ENCODE data around the gene SHCBP1L.

The SHCBP1L gene

DNA sequence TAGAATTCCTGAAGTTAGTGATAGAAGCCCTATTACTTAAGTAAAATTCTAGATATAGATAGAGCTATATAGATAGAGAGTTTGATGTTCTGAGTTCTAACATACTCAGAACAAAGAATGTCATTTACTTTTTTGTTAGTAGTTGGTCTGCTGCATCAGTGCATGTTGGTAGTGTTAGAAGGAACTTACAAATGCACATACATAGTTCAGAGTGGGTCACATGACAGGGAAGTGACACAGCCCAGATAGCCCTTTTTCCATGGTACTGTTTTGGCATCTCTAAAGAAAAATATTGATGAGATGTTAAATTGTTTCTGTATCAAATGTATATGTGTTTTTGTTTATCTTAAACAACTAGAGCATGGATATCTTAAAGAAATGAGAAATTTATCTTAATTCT is 68.1 kb downstream of the SHCBP1L start:
- TF ChIP-seq, protein P1, sequence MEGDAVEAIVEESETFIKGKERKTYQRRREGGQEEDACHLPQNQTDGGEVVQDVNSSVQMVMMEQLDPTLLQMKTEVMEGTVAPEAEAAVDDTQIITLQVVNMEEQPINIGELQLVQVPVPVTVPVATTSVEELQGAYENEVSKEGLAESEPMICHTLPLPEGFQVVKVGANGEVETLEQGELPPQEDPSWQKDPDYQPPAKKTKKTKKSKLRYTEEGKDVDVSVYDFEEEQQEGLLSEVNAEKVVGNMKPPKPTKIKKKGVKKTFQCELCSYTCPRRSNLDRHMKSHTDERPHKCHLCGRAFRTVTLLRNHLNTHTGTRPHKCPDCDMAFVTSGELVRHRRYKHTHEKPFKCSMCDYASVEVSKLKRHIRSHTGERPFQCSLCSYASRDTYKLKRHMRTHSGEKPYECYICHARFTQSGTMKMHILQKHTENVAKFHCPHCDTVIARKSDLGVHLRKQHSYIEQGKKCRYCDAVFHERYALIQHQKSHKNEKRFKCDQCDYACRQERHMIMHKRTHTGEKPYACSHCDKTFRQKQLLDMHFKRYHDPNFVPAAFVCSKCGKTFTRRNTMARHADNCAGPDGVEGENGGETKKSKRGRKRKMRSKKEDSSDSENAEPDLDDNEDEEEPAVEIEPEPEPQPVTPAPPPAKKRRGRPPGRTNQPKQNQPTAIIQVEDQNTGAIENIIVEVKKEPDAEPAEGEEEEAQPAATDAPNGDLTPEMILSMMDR (IDR thresholded peaks at IDR 0.05) = no peak

DNA sequence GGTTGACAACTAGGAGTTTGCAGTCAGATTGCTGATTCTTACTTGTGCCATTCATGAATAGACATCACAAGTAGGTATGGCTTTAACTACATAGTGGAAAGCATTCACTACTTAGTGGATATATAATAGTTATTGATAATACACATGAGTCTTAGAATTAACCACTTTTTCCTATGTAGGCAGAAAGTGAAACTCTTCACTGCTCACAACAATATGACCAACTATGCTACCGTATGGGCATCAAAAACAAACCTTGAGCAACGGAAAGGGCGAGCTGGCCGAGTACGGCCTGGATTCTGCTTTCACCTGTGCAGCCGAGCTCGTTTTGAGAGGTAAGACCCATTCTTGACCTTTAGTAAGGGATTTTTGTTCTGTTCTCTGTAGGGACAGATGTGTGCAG is 75.1 kb downstream of the SHCBP1L start:
- TF ChIP-seq, protein P1 (IDR thresholded peaks at IDR 0.05) = no peak

DNA sequence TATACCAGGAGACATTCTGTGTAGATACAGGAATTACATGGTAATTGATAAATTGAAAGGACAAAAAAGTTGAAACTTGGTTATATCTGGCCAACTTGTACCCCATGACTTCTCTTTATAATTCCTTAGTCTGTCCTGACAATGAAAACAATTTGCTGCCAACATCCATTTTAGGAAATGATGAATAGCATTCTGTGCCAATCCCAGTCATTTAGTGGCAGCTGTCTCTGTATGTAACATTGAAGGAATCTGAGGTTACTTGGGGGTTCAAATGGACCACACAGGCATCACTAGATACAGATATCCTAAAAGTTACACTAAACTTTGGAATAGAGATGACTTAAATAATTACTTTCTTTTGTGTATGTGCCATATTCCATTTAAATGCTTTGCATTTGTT is 75.6 kb downstream of the SHCBP1L start:
- TF ChIP-seq, protein P1 (IDR thresholded peaks at IDR 0.05) = no peak

DNA sequence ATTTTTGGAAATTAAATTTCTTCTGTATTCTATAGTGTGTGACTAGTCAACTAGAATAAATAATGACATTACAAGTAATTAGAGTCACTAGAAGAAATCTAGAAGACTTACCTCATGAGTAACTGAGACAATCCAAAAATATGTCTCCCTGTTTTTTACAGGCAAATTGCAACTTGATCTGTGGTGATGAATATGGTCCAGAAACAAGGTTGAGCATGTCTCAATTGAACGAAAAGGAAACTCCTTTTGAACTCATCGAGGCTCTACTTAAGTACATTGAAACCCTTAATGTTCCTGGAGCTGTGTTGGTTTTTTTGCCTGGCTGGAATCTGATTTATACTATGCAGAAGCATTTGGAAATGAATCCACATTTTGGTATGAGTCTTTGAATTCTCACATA is 77.1 kb downstream of the SHCBP1L start:
- TF ChIP-seq, protein P1 (IDR thresholded peaks at IDR 0.05) = no peak

DNA sequence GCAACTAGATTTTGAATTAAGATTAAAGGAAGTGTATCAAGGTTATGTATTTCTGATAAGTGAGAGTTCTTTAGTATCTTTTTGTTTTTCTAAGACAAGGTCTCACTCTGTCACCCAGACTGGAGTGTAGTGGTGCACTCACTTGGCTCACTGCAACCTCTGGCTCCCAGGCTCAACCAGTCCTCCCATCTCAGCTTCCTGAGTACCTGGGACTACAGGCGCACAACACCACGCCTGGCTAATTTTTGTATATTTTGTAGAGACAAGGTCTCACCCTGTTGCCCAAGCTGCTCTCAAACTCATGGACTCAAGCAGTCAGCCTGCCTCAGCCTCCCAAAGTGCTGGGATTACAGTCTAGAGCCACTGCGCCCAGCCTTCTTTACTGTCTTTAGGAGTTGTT is 80.1 kb downstream of the SHCBP1L start:
- TF ChIP-seq, protein P1 (IDR thresholded peaks at IDR 0.05) = no peak

DNA sequence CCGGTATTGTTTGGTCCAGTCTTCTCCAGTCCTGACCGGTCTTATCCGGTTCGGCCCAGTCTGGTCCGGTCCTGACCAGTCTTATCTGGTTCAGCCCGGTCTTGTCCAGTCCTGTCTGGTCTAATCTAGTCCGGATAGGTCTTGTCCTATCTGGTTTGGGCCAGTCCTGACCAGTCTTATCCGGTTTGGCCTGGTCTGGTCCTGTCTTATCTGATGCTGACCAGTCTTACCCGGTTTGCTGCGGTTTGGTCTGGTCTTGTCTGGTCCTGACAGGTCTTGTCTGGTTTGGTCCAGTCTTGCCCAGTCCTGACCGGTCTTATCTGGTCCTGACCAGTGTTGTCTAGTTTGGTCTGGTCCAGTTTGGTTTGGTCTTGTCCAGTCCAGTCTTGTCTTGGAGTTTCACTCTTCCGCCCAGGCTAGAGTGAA is 83.7 kb downstream of the SHCBP1L start:
- TF ChIP-seq, protein P1 (IDR thresholded peaks at IDR 0.05) = no peak

DNA sequence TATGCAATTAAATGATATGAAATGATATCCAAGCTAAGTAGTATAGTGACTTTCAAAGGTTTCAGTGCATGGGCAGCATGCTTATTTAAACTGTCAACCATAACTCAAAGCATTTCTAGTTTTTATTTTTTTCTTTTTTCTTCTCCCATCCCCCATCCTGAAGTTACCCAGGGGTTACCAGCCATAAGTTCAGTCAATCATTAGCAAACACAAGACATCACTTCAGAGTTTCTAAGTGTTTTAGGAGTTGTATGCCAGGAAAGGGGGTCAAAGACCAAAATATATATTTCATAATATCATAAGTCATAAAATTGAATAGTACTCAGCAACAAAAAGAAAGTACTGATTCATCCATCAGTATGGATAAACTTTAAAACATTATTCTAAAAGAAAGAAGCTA is 85.1 kb downstream of the SHCBP1L start:
- TF ChIP-seq, protein P1 (IDR thresholded peaks at IDR 0.05) = no peak

DNA sequence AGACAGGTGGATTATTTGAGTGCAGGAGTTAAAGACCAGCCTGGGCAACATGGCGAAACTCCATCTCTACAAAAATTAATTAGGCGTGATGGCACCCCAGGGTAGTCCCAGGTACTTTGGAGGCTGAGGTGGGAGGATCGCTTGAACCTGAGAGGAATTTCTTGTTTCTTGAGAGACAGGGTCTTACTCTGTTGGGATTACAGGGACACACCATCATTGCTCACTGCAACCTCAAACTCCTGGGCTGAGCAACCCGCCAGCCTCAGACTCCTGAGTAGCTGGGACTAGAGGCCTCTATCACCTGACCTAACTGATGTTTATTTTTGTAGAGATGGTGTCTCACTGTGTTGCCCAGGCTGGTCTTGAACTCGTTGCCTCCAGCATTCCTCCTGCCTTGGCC is 89.0 kb downstream of the SHCBP1L start:
- TF ChIP-seq, protein P1 (IDR thresholded peaks at IDR 0.05) = no peak
